Parathyroid adenoma (tissue), 2 donors: ENCODE data around the gene CLDN20.
"Not testable (repeated sequence)": the region's sequence is repeated elsewhere in the genome, so short reads cannot be mapped to it uniquely, and the experiment has no call there.

Experiments
- H2AFZ ChIP-seq: fragments of 300-600 bp; sonication (generic); one replicate; pipeline ENCODE4 v1.7.0; 2017; ENCODE audit warnings: antibody characterized with exemption, mild to moderate bottlenecking
- H3K27ac ChIP-seq: fragments of 300-600 bp; sonication (generic); one replicate; pipeline ENCODE4 v1.7.0; 2017
- H3K27me3 ChIP-seq: fragments of 300-600 bp; sonication (generic); one replicate; pipeline ENCODE4 v1.7.0; 2017; ENCODE audit warnings: low read length; ENCODE audit not compliant: control insufficient read depth, insufficient read depth
- H3K36me3 ChIP-seq: fragments of 300-600 bp; sonication (generic); one replicate; pipeline ENCODE4 v1.7.0; 2017; ENCODE audit warnings: low read length; ENCODE audit not compliant: control insufficient read depth, insufficient read depth
- H3K4me1 ChIP-seq: fragments of 300-600 bp; sonication (generic); one replicate; pipeline ENCODE4 v1.7.0; 2017; ENCODE audit warnings: control low read depth
- H3K4me2 ChIP-seq: fragments of 300-600 bp; sonication (generic); one replicate; pipeline ENCODE4 v1.7.0; 2017; ENCODE audit warnings: low read length
- H3K4me3 ChIP-seq: fragments of 300-600 bp; sonication (generic); one replicate; pipeline ENCODE4 v1.7.0; 2017; ENCODE audit warnings: low read depth, low read length
- H3K79me2 ChIP-seq: fragments of 300-600 bp; sonication (generic); one replicate; pipeline ENCODE4 v1.7.0; 2017; ENCODE audit warnings: control low read depth
- H3K9ac ChIP-seq: fragments of 300-600 bp; sonication (generic); one replicate; pipeline ENCODE4 v1.7.0; 2017; ENCODE audit warnings: mild to moderate bottlenecking
- H3K9me3 ChIP-seq: fragments of 300-600 bp; sonication (generic); one replicate; pipeline ENCODE4 v1.7.0; 2017; ENCODE audit warnings: low read length; ENCODE audit not compliant: control insufficient read depth
- CTCF ChIP-seq: fragments of 300-600 bp; sonication (generic); IDR thresholded peaks from one replicate; pipeline ENCODE4 v1.7.0; 2017; ENCODE audit warnings: antibody characterized with exemption, mild to moderate bottlenecking
- donor health status: primary hyperparathyroidism.

Gene CLDN20

GRCh38 chr6:155309150-155309549 lies 45.3 kb downstream of the CLDN20 start:
- Histone ChIP-seq H3K27me3 (no peaks in the 10 kb centered on the region), H3K4me3 (no peak overlapping the region), H3K79me2 (no peaks in the 10 kb centered on the region), H2AFZ (no peak overlapping the region), H3K4me1 (no peaks in the 10 kb centered on the region), H3K4me2 (no peak overlapping the region), H3K9ac (no peak overlapping the region), H3K36me3 (no peaks in the 10 kb centered on the region), H3K9me3 (no peaks in the 10 kb centered on the region), H3K27ac (no peak overlapping the region)
- TF ChIP-seq CTCF = no peak

DNA sequence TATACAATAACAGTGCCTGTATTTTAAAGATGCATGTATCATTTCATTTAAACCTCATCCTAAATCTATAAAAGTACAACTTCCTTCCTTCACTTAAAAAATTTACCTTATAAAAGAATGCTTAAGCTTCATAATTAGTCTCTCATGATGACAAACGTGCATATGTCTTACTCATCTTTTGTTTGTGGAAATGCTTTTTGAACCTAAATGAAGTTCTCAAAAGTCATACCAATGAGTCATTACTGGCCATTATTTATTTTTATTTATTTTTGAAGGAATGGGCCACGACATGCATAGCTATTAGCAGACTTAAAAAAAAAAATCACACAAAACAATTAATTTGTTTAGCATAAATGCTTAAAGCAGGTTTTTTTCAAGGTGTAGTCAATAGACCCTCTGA lies 46.8 kb downstream of the CLDN20 start:
- Histone ChIP-seq H3K4me3 (no peak overlapping the region), H3K9me3 (no peaks in the 10 kb centered on the region), H2AFZ (no peak overlapping the region), H3K4me2 (no peak overlapping the region), H3K4me1 (no peaks in the 10 kb centered on the region), H3K9ac (no peak overlapping the region), H3K27ac (no peak overlapping the region), H3K36me3 (no peaks in the 10 kb centered on the region), H3K27me3 (no peaks in the 10 kb centered on the region), H3K79me2 (no peaks in the 10 kb centered on the region)
- no peak for TF ChIP-seq CTCF

DNA sequence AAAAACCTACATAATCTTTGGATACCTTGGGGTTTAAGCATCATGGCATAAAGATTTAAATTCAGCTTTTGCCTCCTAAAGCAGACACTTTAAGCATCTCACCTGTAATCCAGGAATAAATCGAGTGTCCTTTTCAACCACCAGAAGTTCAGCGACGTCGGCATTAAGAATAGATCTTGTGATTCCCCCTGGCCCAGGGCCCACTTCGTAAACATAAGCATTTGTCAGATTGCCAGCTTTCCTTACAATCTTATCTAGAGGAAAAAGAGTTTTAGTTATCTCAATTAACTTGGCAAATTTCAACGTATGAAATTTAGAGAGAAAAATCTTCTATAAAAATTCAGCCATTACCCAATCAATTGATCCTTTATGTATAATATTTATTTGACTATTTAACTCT lies 47.3 kb downstream of the CLDN20 start:
- Histone ChIP-seq H3K4me2 (no peak overlapping the region), H3K4me3 (no peak overlapping the region), H3K4me1 (no peaks in the 10 kb centered on the region), H3K9ac (no peak overlapping the region), H3K9me3 (no peaks in the 10 kb centered on the region), H3K27ac (no peak overlapping the region), H2AFZ (no peak overlapping the region), H3K27me3 (no peaks in the 10 kb centered on the region), H3K36me3 (no peaks in the 10 kb centered on the region), H3K79me2 (no peaks in the 10 kb centered on the region)
- no peak for TF ChIP-seq CTCF

GRCh38 chr6:155311583-155311982 lies 47.8 kb downstream of the CLDN20 start:
- no peak overlapping the region for H2AFZ ChIP-seq
- no peaks in the 10 kb centered on the region for H3K9me3 ChIP-seq
- H3K9ac ChIP-seq = no peak overlapping the region
- H3K4me2 ChIP-seq = no peak overlapping the region
- H3K27ac ChIP-seq = no peak overlapping the region
- no peaks in the 10 kb centered on the region for H3K4me1 ChIP-seq
- no peaks in the 10 kb centered on the region for H3K36me3 ChIP-seq
- no peaks in the 10 kb centered on the region for H3K27me3 ChIP-seq
- H3K79me2 ChIP-seq = no peaks in the 10 kb centered on the region
- no peak for TF ChIP-seq CTCF
- H3K4me3 ChIP-seq = no peak overlapping the region

- H3K4me1 ChIP-seq, H3K27me3 ChIP-seq, H3K79me2 ChIP-seq, H3K36me3 ChIP-seq, H3K9ac ChIP-seq, H2AFZ ChIP-seq, H3K4me3 ChIP-seq, H3K9me3 ChIP-seq, H3K27ac ChIP-seq, H3K4me2 ChIP-seq: not testable (repeated sequence)
These were observed 49.1 kb downstream of the CLDN20 start for GRCh38 chr6:155312950-155313349.
